ENCODE data around the gene SART3.

The SART3 gene

GRCh38 chr12:108526482-108527165 lies 34.3 kb downstream of the SART3 start:
- H3K4me3 ChIP-seq (ENCODE audit: low read length), result no peak overlapping the region
- H3K9me3 ChIP-seq (ENCODE audit: low read length), result no peaks in the 10 kb centered on the region
- peaks cover 76% of the 10 kb centered on the region for H3K36me3 ChIP-seq (ENCODE audit: insufficient read depth, low read length)
- H3K27me3 ChIP-seq (ENCODE audit: insufficient read depth, low read length), result no peaks in the 10 kb centered on the region
- H2AFZ ChIP-seq (ENCODE audit: low read depth, low read length), result no peak overlapping the region
- H3K4me1 ChIP-seq (ENCODE audit: insufficient read depth, low read length), result peaks cover 26% of the 10 kb centered on the region

- Histone ChIP-seq H3K27me3 (ENCODE audit: insufficient read depth, low read length) (no peaks in the 10 kb centered on the region), H3K4me3 (ENCODE audit: low read length) (no peak overlapping the region), H2AFZ (ENCODE audit: low read depth, low read length) (no peak overlapping the region), H3K4me1 (ENCODE audit: insufficient read depth, low read length) (peaks cover 26% of the 10 kb centered on the region), H3K9me3 (ENCODE audit: low read length) (no peaks in the 10 kb centered on the region), H3K36me3 (ENCODE audit: insufficient read depth, low read length) (peaks cover 76% of the 10 kb centered on the region)
Measured at GRCh38 chr12:108525681-108526080, 35.3 kb downstream of the SART3 start.

GRCh38 chr12:108523365-108523764 lies 37.6 kb downstream of the SART3 start:
- peaks cover 2% of the 10 kb centered on the region for H3K9me3 ChIP-seq (ENCODE audit: low read length)
- H3K27me3 ChIP-seq (ENCODE audit: insufficient read depth, low read length), result no peaks in the 10 kb centered on the region
- H2AFZ ChIP-seq (ENCODE audit: low read depth, low read length), result no peak overlapping the region
- H3K4me1 ChIP-seq (ENCODE audit: insufficient read depth, low read length), result peaks cover 26% of the 10 kb centered on the region
- H3K4me3 ChIP-seq (ENCODE audit: low read length), result no peak overlapping the region
- peaks cover 81% of the 10 kb centered on the region for H3K36me3 ChIP-seq (ENCODE audit: insufficient read depth, low read length)

GRCh38 chr12:108519558-108519957 lies 41.4 kb downstream of the SART3 start:
- H3K27me3 ChIP-seq (ENCODE audit: insufficient read depth, low read length), result no peaks in the 10 kb centered on the region
- H3K36me3 ChIP-seq (ENCODE audit: insufficient read depth, low read length), result peaks cover 77% of the 10 kb centered on the region

GRCh38 chr12:108518716-108519496 lies 42.1 kb downstream of the SART3 start:
- no peak overlapping the region for H3K4me3 ChIP-seq (ENCODE audit: low read length)
- peaks cover 2% of the 10 kb centered on the region for H3K9me3 ChIP-seq (ENCODE audit: low read length)
- peaks cover 6% of the 10 kb centered on the region for H3K4me1 ChIP-seq (ENCODE audit: insufficient read depth, low read length)
- H2AFZ ChIP-seq (ENCODE audit: low read depth, low read length), result no peak overlapping the region
- peaks cover 71% of the 10 kb centered on the region for H3K36me3 ChIP-seq (ENCODE audit: insufficient read depth, low read length)
- no peaks in the 10 kb centered on the region for H3K27me3 ChIP-seq (ENCODE audit: insufficient read depth, low read length)

More at GRCh38 chr12:108519558-108519957, 41.4 kb downstream of the SART3 start:
- no peak overlapping the region for H2AFZ ChIP-seq (ENCODE audit: low read depth, low read length)
- H3K9me3 ChIP-seq (ENCODE audit: low read length), result peaks cover 2% of the 10 kb centered on the region
- no peak overlapping the region for H3K4me3 ChIP-seq (ENCODE audit: low read length)
- peaks cover 6% of the 10 kb centered on the region for H3K4me1 ChIP-seq (ENCODE audit: insufficient read depth, low read length)

- H3K4me3 ChIP-seq (ENCODE audit: low read length), result no peak overlapping the region
- peaks cover 6% of the 10 kb centered on the region for H3K4me1 ChIP-seq (ENCODE audit: insufficient read depth, low read length)
- H3K36me3 ChIP-seq (ENCODE audit: insufficient read depth, low read length), result peaks cover 64% of the 10 kb centered on the region
- H2AFZ ChIP-seq (ENCODE audit: low read depth, low read length), result no peak overlapping the region
- peaks cover 2% of the 10 kb centered on the region for H3K9me3 ChIP-seq (ENCODE audit: low read length)
- H3K27me3 ChIP-seq (ENCODE audit: insufficient read depth, low read length), result no peaks in the 10 kb centered on the region
Measured at GRCh38 chr12:108518101-108518715, 42.8 kb downstream of the SART3 start.

- Histone ChIP-seq H3K4me3 (ENCODE audit: low read length) (no peak overlapping the region), H3K27me3 (ENCODE audit: insufficient read depth, low read length) (no peaks in the 10 kb centered on the region), H3K4me1 (ENCODE audit: insufficient read depth, low read length) (peaks cover 6% of the 10 kb centered on the region), H3K36me3 (ENCODE audit: insufficient read depth, low read length) (peaks cover 56% of the 10 kb centered on the region), H2AFZ (ENCODE audit: low read depth, low read length) (no peak overlapping the region), H3K9me3 (ENCODE audit: low read length) (peaks cover 2% of the 10 kb centered on the region)
Measured at GRCh38 chr12:108517288-108518100, 43.5 kb downstream of the SART3 start.

- no peak overlapping the region for H2AFZ ChIP-seq (ENCODE audit: low read depth, low read length)
- peaks cover 2% of the 10 kb centered on the region for H3K9me3 ChIP-seq (ENCODE audit: low read length)
- H3K4me3 ChIP-seq (ENCODE audit: low read length), result peak overlapping the region; percentile 81
- peaks cover 48% of the 10 kb centered on the region for H3K36me3 ChIP-seq (ENCODE audit: insufficient read depth, low read length)
- H3K4me1 ChIP-seq (ENCODE audit: insufficient read depth, low read length), result peaks cover 6% of the 10 kb centered on the region
- H3K27me3 ChIP-seq (ENCODE audit: insufficient read depth, low read length), result no peaks in the 10 kb centered on the region
Measured at GRCh38 chr12:108516511-108517275, 44.3 kb downstream of the SART3 start.

GRCh38 chr12:108515916-108516315 lies 45.1 kb downstream of the SART3 start:
- H3K4me1 ChIP-seq (ENCODE audit: insufficient read depth, low read length), result peaks cover 8% of the 10 kb centered on the region
- peaks cover 2% of the 10 kb centered on the region for H3K9me3 ChIP-seq (ENCODE audit: low read length)
- no peak overlapping the region for H2AFZ ChIP-seq (ENCODE audit: low read depth, low read length)
- no peaks in the 10 kb centered on the region for H3K27me3 ChIP-seq (ENCODE audit: insufficient read depth, low read length)
- peak overlapping the region; percentile 81 for H3K4me3 ChIP-seq (ENCODE audit: low read length)
- peaks cover 41% of the 10 kb centered on the region for H3K36me3 ChIP-seq (ENCODE audit: insufficient read depth, low read length)

- Histone ChIP-seq H3K4me1 (ENCODE audit: insufficient read depth, low read length) (peaks cover 8% of the 10 kb centered on the region), H3K4me3 (ENCODE audit: low read length) (peak within 1 kb of the TSS; percentile 81), H2AFZ (ENCODE audit: low read depth, low read length) (peak within 1 kb of the TSS; percentile 58), H3K9me3 (ENCODE audit: low read length) (peaks cover 2% of the 10 kb centered on the region), H3K27me3 (ENCODE audit: insufficient read depth, low read length) (no peaks in the 10 kb centered on the region), H3K36me3 (ENCODE audit: insufficient read depth, low read length) (peaks cover 33% of the 10 kb centered on the region)
Measured at GRCh38 chr12:108514973-108515814, 45.8 kb downstream of the SART3 start, which contains the start of gene FICD. Gene FICD, plus strand, starts transcription at chr12:108515277. Its CDS starts 1,696 bp downstream, at chr12:108516973.

- peaks cover 27% of the 10 kb centered on the region for H3K36me3 ChIP-seq (ENCODE audit: insufficient read depth, low read length)
- H3K4me1 ChIP-seq (ENCODE audit: insufficient read depth, low read length), result peaks cover 8% of the 10 kb centered on the region
- H2AFZ ChIP-seq (ENCODE audit: low read depth, low read length), result peak overlapping the region; percentile 58
- peaks cover 2% of the 10 kb centered on the region for H3K9me3 ChIP-seq (ENCODE audit: low read length)
- peak overlapping the region; percentile 81 for H3K4me3 ChIP-seq (ENCODE audit: low read length)
- H3K27me3 ChIP-seq (ENCODE audit: insufficient read depth, low read length), result no peaks in the 10 kb centered on the region
Measured at GRCh38 chr12:108514468-108514972, 46.5 kb downstream of the SART3 start.
